GM18505 (cell line): ENCODE results near the gene HHAT.
A peak's percentile ranks its signal among the peaks of the same experiment; 100 is the strongest.

Experiments used
- ATAC-seq: cut with Tn5 transposase; IDR thresholded peaks from one replicate; pipeline ENCODE4 v1.9.1; 2021; ENCODE audit not compliant: unreplicated experiment
- POLR2A ChIP-seq: IDR thresholded peaks from 4 replicates; pipeline ENCODE4 v1.6.1; 2011; ENCODE audit warnings: borderline replicate concordance; ENCODE audit not compliant: insufficient read depth, insufficient read length; ENCODE audit errors: extremely low read depth

HHAT gene

GRCh38 chr1:210688512-210689234, 360.0 kb downstream of the HHAT start:
- TF ChIP-seq POLR2A, result no peak

GRCh38 chr1:210689826-210690225, 361.1 kb downstream of the HHAT start:
- no peak for TF ChIP-seq POLR2A
- no peak for ATAC-seq

More at GRCh38 chr1:210688512-210689234, 360.0 kb downstream of the HHAT start:
- ATAC-seq, result no peak

- no peak for ATAC-seq
- TF ChIP-seq POLR2A, result no peak
These were observed 361.5 kb downstream of the HHAT start for GRCh38 chr1:210690236-210690635.

- TF ChIP-seq POLR2A, result no peak
- ATAC-seq, result no peak
These were observed 362.4 kb downstream of the HHAT start for GRCh38 chr1:210691039-210691610.

- no peak for ATAC-seq
- TF ChIP-seq POLR2A, result no peak
These were observed 364.1 kb downstream of the HHAT start for GRCh38 chr1:210692796-210693195.

GRCh38 chr1:210695026-210695425, 366.3 kb downstream of the HHAT start:
- TF ChIP-seq POLR2A, result no peak
- no peak for ATAC-seq

GRCh38 chr1:210696709-210697108, 368.0 kb downstream of the HHAT start:
- ATAC-seq, result peak; percentile 98
- no peak for TF ChIP-seq POLR2A

GRCh38 chr1:210697185-210697584, 368.5 kb downstream of the HHAT start:
- ATAC-seq, result peak; percentile 11
- no peak for TF ChIP-seq POLR2A

- no peak for TF ChIP-seq POLR2A
- ATAC-seq, result no peak
These were observed 370.0 kb downstream of the HHAT start for GRCh38 chr1:210698661-210699060.

GRCh38 chr1:210700083-210700482, 371.4 kb downstream of the HHAT start:
- TF ChIP-seq POLR2A, result no peak
- no peak for ATAC-seq

GRCh38 chr1:210700511-210700910, 371.8 kb downstream of the HHAT start:
- TF ChIP-seq POLR2A, result no peak
- ATAC-seq, result no peak

GRCh38 chr1:210702506-210702905, 373.8 kb downstream of the HHAT start:
- no peak for ATAC-seq
- TF ChIP-seq POLR2A, result no peak

- ATAC-seq, result no peak
- TF ChIP-seq POLR2A, result no peak
These were observed 374.9 kb downstream of the HHAT start for GRCh38 chr1:210703593-210703992.

- no peak for ATAC-seq
- no peak for TF ChIP-seq POLR2A
These were observed 376.4 kb downstream of the HHAT start for GRCh38 chr1:210705086-210705485.
